NCI-H1417 (cell line): Measurements from ENCODE around the gene SLITRK6.
A peak's percentile ranks its signal among the peaks of the same experiment; 100 is the strongest.
"Not testable (repeated sequence)": the region's sequence is repeated elsewhere in the genome, so short reads cannot be mapped to it uniquely, and the experiment has no call there.

Experiments
- DNase-seq, 3 experiments: peaks; one replicate each; lab custom pipeline; 2025; lab: John Stamatoyannopoulos, UW

The SLITRK6 gene, protein sequence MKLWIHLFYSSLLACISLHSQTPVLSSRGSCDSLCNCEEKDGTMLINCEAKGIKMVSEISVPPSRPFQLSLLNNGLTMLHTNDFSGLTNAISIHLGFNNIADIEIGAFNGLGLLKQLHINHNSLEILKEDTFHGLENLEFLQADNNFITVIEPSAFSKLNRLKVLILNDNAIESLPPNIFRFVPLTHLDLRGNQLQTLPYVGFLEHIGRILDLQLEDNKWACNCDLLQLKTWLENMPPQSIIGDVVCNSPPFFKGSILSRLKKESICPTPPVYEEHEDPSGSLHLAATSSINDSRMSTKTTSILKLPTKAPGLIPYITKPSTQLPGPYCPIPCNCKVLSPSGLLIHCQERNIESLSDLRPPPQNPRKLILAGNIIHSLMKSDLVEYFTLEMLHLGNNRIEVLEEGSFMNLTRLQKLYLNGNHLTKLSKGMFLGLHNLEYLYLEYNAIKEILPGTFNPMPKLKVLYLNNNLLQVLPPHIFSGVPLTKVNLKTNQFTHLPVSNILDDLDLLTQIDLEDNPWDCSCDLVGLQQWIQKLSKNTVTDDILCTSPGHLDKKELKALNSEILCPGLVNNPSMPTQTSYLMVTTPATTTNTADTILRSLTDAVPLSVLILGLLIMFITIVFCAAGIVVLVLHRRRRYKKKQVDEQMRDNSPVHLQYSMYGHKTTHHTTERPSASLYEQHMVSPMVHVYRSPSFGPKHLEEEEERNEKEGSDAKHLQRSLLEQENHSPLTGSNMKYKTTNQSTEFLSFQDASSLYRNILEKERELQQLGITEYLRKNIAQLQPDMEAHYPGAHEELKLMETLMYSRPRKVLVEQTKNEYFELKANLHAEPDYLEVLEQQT

DNA sequence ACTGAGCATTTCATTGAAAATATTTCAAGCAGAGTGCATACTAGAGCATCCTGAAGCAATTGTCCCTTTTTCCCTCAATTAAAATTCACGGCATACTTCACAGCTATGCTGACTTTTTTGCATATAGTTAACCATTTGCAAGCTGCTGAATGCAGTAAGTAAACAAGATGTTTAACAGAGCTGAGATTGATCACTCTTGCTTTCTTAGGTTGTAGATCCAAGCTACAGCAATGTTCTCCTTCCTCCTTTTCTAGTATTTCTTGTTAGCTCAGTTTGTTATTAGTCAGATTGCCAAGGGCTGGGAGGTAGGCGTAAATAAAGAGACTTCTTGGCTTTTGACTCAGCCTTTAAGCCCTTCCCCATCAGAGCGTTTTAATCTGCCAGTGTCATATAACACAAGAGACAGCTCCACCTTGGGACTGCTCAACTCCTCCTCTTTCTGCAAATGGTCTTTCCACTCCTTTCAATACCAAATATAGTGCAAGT lies at the start of gene SLITRK6:
TSS of gene SLITRK6 (minus strand) at position 323 of the 486 bp plus-strand sequence. CDS start 2,911 bp downstream, outside the sequence.
- DNase-seq: peak in 2 of 3 experiments; percentile 74 to 91

- DNase-seq: no peak
These were observed 47.8 kb upstream of the SLITRK6 start for GRCh38 chr13:85847012-85847411.

GRCh38 chr13:85841427-85841826 lies 42.2 kb upstream of the SLITRK6 start:
- no peak for DNase-seq

DNA sequence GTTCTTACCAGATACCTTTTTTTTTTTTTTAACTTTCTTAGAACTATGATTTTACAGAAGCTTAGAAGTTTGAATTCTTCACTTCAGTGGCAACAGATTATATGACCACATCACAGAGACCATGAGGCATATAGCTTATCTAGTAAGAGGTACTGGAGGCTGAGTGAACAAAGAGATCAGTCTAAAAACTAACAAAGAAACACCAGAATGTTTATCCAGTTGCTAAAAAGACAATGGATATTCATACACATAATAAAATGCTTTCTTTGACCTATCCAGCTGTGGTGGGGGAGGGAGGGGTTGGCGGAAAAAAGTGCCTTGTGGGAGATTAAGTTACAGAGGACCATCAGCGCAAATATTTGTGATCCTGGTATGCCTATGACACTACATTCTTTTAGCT lies 34.7 kb upstream of the SLITRK6 start:
- DNase-seq: no peak

GRCh38 chr13:85828094-85828684 lies 29.0 kb upstream of the SLITRK6 start:
- DNase-seq: peak in 2 of 3 experiments; percentile 18 to 66

DNA sequence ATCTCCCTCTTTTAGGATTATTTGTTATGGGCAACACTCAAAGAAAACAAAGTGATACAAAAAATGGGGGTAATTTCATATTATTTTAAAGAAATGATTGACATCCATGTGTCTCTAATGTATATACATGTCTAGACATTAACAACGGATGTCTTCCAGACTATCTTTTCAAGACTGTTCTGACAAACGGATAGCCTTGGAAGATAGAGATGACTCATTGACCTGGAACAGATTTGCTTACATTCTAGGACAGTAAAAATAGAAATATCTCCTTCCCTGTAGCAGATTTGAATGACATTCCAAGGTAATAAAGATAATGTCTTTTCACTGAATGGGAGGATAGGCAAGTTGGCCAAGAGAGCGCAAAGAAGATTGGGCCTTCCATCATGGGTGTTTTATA lies 26.2 kb upstream of the SLITRK6 start:
- DNase-seq: no peak

DNA sequence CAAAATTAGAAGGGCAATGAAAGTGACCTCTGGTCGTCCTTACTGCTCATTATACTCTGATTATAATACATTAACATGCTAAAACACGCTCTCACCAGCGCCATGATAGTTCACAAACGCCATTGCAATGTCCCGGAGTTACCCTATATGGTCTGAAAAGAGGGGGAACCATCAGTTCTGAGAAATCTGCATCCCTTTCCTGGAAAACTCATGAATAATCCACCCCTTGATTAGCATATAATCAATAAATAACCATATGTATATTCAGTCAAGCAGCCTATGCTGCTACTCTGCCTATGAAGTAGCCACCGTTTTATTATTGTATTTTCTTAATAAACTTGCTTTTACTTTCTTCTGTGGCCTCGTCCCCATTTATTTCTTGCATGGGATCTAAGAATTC lies 24.6 kb upstream of the SLITRK6 start:
- DNase-seq: no peak

DNA sequence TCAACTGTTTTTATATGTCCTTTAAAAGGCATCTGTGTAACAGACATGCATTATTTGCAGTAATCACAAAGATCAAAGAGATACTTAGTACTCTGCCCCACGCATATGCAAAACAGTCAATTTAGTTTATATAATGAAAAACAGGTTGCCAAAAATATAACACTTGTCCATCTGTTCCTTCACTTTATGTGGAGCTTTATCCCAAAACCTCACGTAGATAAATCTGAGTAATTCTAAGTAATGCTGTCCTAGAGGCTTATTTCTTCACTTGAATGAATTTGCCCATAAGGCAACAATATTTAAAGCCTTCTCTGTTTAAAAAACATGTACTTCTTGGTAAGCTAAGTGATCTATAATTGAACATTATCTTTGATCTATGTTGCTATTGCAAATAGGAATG lies 20.3 kb upstream of the SLITRK6 start:
- DNase-seq: no peak

DNA sequence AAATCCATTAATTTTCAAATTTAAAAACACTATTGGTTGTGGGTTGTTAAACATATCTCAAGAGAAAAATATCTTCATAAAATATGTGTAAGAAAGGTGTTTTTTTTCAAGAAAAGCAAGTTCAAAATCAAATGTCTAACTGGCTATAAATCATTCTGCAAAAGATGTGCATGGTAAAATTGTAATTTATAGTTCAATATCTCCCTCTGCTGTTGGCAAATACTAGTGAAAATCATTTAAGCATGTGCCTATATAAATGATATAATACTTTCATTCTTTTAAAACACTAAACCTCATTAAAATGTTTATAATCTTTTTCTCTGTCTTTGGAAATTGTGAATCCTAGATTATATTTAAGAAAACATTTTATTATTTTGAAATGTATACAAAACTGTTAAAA lies 17.2 kb upstream of the SLITRK6 start:
- peak in 1 of 3 experiments; percentile 64 for DNase-seq

- no peak for DNase-seq
These were observed 13.1 kb upstream of the SLITRK6 start for GRCh38 chr13:85812282-85812681.

- no peak for DNase-seq
These were observed 9.6 kb upstream of the SLITRK6 start for GRCh38 chr13:85808811-85809210.

DNA sequence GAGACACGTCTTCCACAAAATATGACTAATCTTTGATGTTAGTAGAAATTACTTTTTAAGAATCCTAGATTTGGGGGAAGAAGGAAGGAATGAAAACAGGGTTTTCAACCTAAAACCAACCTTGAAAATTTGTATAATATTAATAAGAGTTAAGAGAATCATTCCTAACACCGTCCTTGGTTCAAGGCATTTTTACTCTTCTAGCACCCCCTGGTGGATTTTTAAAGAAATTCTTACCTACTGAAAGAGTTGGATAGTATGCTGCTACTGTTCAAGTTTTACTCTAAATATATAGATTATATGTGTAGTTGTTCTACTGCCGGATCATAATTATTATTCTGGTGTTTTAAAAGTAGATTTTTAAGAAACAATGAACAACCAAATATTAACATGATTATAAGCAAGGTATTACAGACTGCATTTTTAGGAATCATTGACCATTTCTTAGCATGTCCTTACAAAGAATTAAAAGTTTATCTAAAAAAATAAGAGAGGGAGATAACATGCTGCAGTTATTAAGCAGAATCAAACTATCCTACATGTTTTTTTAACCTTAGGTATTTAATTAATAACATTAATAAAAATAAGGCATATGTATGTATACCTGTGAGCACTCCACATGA lies 7.4 kb upstream of the SLITRK6 start:
- DNase-seq: peak; percentile 4 to 89 (median 47)

- DNase-seq: peak in 1 of 3 experiments; percentile 67
These were observed 663 bp downstream of the SLITRK6 start for GRCh38 chr13:85798556-85798955.

GRCh38 chr13:85797311-85797710 lies 1.9 kb downstream of the SLITRK6 start:
- DNase-seq: peak in 1 of 3 experiments; percentile 52

DNA sequence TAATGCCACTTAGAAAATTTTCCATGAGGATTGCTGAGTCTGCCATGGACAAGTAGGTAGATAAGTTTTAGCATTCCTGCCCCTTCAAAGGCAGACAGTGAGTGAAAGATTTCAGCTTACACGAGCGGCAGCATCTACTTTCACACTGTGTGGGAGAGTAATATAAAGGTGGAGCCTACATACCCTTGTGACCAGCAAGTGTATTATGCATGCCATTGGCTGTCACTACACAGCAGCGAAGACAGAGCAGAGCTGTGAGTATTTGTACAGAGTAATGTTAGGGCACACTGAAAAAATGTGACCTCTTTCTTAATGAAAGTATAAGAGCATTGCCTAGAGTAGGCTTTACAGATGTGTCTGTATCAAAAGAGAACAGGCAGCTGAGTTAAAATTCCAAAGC lies 14.0 kb downstream of the SLITRK6 start:
- no peak for DNase-seq

DNA sequence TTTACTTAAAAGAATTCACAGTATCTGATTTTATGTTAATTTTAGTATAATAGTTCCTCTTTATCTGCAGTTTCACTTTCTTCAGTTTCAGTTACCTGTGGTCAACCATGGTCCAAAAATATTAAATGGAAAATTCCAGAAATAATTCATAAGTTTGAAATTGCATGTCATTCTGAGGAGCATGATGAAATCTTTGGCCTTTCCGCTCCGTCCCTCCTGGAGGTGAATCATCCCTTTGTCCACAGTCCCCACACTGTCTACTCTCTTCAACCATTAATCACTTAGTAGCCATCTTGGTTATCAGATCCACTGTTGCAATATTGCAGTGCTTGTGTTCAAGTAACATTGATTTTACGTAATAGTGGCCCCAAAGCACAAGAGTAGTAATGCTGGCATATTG lies 26.9 kb downstream of the SLITRK6 start:
- DNase-seq: no peak

GRCh38 chr13:85771856-85772255 lies 27.4 kb downstream of the SLITRK6 start:
- peak in 1 of 3 experiments; percentile 57 for DNase-seq

DNA sequence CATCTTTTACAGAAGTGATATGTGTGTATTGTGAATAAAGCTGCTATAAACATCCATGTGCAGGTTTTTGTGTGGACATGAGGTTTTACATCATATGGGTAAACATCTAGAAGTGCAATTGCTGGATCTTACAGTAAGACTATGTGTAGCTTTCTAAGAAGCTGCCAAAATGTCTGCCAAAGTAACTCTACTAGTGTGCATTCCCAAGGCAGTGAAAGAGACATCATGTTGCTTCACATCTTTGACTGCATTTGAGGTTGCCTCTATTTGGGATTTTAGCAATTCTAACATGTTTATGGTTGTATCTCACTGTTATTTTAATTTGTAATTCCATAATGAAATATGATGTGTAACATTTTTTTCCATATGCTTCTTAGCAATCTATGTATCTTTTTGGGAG lies 30.3 kb downstream of the SLITRK6 start:
- DNase-seq: no peak

- no peak for DNase-seq
These were observed 44.1 kb downstream of the SLITRK6 start for GRCh38 chr13:85755123-85755522.

GRCh38 chr13:85743201-85743770 lies 55.9 kb downstream of the SLITRK6 start:
- DNase-seq: not testable (repeated sequence)
